D721Med (cell line): ENCODE data around the gene EIF4H.

Experiments used
- DNase-seq: peaks from one replicate; pipeline ENCODE4 v3.0.0; 2011; ENCODE audit warnings: low spot score; ENCODE audit not compliant: insufficient read length
- FAIRE-seq: peaks from 2 replicates; lab custom pipeline; 2011; peaks lifted over from hg19 to GRCh38; lab: Jason Lieb, UNC
- TF ChIP-seq, protein P1 (sequence below): IDR thresholded peaks from 2 replicates; pipeline ENCODE4 v1.5.1; 2012; ENCODE audit warnings: mild to moderate bottlenecking, control low read depth; ENCODE audit not compliant: insufficient read depth; ENCODE audit errors: missing control alignments

EIF4H gene

GRCh38 chr7:74240482-74240881 is 66.3 kb downstream of the EIF4H start:
- TF ChIP-seq, protein P1, sequence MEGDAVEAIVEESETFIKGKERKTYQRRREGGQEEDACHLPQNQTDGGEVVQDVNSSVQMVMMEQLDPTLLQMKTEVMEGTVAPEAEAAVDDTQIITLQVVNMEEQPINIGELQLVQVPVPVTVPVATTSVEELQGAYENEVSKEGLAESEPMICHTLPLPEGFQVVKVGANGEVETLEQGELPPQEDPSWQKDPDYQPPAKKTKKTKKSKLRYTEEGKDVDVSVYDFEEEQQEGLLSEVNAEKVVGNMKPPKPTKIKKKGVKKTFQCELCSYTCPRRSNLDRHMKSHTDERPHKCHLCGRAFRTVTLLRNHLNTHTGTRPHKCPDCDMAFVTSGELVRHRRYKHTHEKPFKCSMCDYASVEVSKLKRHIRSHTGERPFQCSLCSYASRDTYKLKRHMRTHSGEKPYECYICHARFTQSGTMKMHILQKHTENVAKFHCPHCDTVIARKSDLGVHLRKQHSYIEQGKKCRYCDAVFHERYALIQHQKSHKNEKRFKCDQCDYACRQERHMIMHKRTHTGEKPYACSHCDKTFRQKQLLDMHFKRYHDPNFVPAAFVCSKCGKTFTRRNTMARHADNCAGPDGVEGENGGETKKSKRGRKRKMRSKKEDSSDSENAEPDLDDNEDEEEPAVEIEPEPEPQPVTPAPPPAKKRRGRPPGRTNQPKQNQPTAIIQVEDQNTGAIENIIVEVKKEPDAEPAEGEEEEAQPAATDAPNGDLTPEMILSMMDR = no peak
- no peak for DNase-seq
- FAIRE-seq = no peak

- FAIRE-seq (no peak), DNase-seq (no peak)
- TF ChIP-seq, protein P1 = no peak
Measured at GRCh38 chr7:74242122-74242443, 67.9 kb downstream of the EIF4H start.

DNA sequence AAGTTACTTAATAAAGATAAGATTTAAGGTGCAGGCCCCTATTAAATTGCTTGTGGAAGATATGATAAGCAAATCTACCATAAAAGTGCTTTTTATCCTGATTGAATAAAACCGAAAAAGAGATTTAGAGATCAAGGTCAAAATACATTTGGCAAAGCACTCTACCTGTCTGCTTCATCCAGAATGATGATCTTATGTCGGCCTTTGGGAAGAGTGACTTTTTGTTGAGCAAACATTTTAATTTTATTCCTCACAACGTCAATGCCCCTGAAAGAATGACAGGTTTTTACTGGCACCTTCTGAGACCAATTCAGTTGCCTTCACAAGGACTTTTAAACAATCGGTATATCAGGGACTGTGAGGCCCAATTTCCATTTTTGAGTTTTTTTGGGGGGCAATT is 72.3 kb downstream of the EIF4H start:
- FAIRE-seq (no peak), DNase-seq (no peak)
- TF ChIP-seq, protein P1 = no peak
